Medulla oblongata (tissue), 1 donor: Measurements from ENCODE around the gene CCL4.
"Not testable (repeated sequence)": the region's sequence is repeated elsewhere in the genome, so short reads cannot be mapped to it uniquely, and the experiment has no call there.

Experiments used
- DNase-seq: peaks from one replicate; pipeline ENCODE4 v3.0.0-alpha.2; 2015; ENCODE audit errors: extremely low spot score

The CCL4 gene

DNA sequence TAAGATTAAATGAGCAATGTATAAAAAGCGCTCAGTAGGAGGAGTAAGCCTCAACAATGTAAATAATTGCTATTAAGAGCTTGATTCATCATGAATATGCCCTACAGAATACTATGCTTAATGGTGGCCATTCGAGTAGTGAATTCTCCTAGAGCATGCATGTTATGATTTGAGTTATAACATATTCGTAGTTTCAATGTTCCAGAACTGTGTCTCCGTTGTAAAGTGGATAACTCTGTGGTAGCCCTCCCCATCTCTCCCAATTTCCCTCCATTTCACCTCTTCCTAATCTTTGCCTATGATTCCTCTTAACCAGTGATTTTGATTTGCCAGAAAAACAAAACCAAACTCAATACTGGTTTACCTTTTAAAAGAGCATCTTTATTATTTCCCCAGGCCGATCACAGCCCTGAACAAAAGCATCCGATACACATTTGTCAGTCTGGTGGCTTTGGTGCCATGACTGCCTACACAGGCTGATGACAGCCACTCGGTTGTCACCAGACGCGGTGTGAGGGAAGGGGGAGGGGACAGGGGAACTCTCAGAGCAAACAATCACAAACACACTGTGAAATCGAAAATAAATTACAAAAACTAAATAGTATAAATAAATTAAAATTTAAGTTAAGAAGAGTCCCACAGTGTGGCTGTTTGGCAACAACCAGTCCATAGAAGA is 15.6 kb upstream of the CCL4 start:
- DNase-seq: not testable (repeated sequence)

GRCh38 chr17:36088670-36089338 is 14.8 kb upstream of the CCL4 start:
- DNase-seq: no peak

DNA sequence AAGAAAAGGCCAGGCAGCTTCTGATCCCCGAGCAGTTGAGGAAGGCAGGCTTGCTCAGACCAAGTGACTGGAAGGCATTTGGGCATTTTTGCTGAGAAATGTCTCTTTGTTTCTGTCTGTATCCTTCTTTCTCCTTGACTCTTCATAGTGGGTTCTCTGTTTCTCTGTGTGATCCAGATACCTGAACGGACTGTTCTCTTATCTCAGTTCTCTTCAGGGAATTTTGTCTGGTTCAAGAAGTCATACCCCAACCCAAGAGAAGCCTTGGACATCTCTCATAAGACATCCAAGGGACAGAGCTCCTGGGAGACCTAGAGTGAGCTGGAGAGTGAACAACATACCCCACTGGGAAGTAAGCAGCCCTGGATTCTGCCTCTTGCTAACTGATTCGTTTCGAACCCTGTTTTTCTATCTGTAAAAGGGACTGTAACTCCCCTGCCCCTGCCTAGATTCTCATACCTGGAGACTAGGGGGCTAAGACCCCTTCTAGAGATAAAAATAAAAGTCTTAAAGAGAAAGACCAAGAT is 14.2 kb upstream of the CCL4 start:
- DNase-seq: no peak

GRCh38 chr17:36089888-36090836 is 13.5 kb upstream of the CCL4 start, which contains the start of gene CCL3:
Gene CCL3, minus strand, starts transcription at chr17:36090143. Its CDS starts 85 bp downstream, at chr17:36090058.
- peak; percentile 78 for DNase-seq

DNA sequence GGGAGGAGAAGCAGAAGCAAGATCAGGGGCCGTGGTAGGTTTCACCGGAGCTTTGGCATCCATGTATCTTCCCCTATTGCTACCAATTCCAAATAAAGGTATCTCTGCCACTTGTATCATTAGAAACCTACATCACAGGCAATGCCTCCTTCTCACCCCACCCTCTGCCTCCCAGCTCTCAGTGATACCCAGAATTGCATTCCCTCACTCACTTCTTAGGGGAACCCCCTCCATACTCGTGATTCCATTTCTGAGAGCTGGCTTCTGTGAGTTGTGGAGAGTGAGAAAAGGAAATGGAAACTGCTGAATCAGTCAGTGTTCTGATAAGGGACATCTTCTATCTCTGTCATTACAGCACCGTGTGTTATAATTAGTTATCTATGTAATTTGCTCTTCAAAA is 11.4 kb upstream of the CCL4 start:
- peak; percentile 61 for DNase-seq

DNA sequence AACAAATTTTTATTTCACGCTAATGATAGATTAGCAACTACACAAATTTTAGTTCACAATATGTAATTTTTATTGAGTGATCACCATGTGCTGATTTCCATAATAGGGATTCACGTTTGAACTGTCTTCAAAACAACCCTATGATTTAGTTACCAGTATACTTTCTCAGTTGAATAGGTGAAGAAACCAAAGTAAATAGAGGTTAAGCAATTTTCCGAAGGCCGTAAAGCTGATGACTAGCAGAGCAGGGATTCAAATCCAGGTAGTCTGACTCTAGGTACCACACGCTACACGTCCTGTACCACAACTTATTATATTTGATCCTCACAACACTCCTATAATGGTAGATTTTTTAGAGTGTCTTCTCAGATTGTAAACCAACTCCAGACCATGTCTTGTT is 10.9 kb upstream of the CCL4 start:
- not testable (repeated sequence) for DNase-seq

- DNase-seq: no peak
Observed at GRCh38 chr17:36094232-36094631, 9.4 kb upstream of the CCL4 start.

DNA sequence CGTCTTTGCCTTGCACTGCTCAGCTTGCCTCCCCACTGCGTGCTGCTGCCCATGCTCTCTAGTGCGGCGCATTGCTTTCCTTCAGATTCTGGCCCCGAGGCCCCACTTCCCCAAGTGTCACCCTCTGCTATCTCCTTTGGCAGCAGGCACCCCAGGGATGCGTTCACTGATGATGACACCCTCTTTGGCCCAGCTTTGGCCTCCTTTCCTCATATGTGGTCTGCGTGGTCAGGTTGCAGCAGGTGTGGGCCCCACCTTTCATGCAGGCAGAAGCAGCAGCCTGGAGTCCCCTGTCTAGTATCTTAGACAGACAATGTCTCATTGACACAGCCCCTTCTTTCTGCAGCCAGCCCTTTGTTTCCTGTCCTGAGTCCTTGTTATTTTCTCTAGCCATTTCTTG is 8.9 kb upstream of the CCL4 start:
- no peak for DNase-seq

- DNase-seq: no peak
Observed at GRCh38 chr17:36095992-36096391, 7.6 kb upstream of the CCL4 start.

GRCh38 chr17:36099004-36099403 is 4.6 kb upstream of the CCL4 start:
- DNase-seq: not testable (repeated sequence)

GRCh38 chr17:36104246-36104645 is 619 bp downstream of the CCL4 start:
- DNase-seq: not testable (repeated sequence)

- no peak for DNase-seq
Observed at GRCh38 chr17:36104701-36105181, 1.1 kb downstream of the CCL4 start.

- DNase-seq: no peak
Observed at GRCh38 chr17:36105781-36106492, 2.3 kb downstream of the CCL4 start.

DNA sequence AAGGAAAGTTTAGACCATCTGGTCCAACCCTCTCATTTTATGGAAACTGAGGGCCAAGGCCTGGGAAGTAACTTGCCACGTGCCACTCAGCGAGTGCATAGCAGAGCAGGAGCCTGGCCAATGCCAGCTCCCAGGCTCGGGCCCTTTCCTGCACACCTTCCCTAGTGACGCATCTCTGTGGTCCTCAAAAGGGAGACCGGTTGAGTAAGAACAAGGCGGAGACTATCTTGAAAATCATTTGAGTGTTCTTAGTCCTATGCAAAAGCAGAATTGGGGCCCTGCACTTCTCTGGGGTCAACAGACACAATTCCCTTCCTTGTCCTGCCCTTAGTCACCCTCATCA is 2.8 kb downstream of the CCL4 start:
- DNase-seq: no peak

DNA sequence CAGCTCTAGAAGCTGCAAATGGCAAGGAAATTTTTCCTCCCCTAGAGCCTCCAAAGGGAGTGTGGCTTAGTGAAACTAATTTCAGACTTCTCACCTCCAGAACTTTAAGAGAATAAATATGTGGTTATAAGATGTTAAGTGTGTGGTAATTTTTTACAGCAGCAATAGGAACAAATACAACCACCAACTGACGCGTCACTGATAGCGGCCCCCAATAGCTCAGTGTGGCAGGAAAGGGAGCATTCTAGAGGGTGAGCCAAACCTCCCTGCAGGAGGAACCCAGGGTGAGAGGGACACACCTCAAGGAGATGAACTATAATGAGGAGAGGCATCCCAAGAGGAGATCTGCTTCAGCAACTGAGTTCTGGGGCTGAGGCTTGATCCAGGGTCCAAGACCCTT is 4.0 kb downstream of the CCL4 start:
- no peak for DNase-seq

DNA sequence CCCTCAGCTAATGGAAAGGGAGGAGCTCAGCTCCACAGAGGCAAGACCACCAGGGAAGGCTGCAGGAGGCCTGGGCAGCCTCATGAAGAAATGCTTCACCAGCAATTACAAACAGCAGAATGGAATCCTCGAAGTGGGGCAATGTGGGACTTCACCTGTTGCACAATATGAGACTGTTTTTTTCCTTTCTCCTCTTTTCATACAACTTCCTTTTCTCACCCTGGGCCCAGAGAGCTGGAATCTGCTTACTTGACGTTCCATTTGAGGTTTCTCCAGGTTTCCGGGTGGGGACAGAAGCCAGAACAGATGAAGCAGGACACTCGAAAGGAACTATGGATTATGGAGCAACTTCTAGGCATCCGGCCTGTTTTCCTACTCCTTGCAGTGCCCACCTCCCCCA is 4.6 kb downstream of the CCL4 start:
- DNase-seq: not testable (repeated sequence)

- DNase-seq: no peak
Observed at GRCh38 chr17:36111068-36111490, 7.5 kb downstream of the CCL4 start.

GRCh38 chr17:36112572-36112971 is 8.9 kb downstream of the CCL4 start:
- no peak for DNase-seq

DNA sequence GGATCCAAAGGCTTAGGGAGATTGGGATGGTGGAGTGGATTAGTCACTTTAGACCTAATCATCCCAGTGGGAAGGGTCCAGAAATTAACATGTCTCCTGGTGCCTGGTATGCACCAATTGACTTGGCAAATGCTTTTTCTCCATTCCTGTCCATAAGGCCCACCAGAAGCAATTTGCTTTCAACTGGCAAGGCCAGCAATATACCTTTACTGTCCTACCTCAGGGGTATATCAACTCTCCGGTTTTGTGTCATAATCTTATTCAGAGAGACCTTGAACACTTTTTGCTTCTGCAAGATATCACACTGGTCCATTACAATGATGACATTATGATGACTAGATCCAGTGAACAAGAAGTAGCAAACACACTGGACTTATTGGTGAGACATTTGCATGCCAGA is 9.5 kb downstream of the CCL4 start:
- DNase-seq: not testable (repeated sequence)

GRCh38 chr17:36114971-36115648 is 11.5 kb downstream of the CCL4 start:
- not testable (repeated sequence) for DNase-seq

DNA sequence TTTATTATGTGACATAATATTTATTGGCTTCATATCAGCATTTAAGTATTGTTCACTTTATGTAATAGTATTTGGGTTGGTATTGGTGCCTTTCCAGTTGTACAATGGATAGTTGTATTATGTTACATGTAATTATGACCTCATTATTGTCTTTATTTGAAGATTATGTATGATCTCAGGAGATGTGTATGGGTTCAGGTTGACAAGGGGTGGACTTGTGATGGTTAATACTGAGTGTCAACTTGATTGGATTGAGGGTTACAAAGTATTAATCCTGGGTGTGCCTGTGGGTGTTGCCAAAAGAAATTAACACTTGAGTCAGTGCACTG is 12.0 kb downstream of the CCL4 start:
- DNase-seq: not testable (repeated sequence)
